Measurements from ENCODE around the gene ZNF664.

The ZNF664 gene

DNA sequence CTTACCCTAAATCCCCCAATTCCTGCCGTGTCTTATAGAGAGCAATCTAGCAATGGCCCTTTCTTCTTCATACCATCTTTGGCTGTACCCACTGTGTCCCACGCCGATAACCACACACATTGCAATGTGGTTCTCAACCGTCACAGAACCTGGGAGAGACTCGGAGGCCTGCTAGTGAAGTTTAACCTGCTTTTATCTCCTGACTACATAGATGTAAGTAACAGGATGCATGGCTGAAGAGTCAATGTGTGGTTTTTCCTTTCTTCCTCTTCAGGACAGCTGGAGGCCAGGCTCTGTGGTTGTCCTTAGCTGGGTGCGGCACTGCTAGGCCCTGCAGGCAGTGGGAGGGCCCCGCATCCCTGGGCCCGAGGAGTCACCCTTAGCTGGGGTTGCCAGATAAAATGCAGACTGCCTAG, 51.3 kb downstream of the ZNF664 start:
- Histone ChIP-seq H2AFZ (ENCODE audit: insufficient read depth, low read length, poor library complexity) (no peak overlapping the region), H2AK5ac (ENCODE audit: low read length) (no peak overlapping the region), H2BK120ac (ENCODE audit: insufficient read depth, low read length, poor library complexity) (no peak overlapping the region), H4K12ac (ENCODE audit: low read depth, low read length) (no peak overlapping the region), H3K27ac (ENCODE audit: low read depth, low read length) (no peak overlapping the region), H3K4me3 (ENCODE audit: low read depth, low read length) (no peak overlapping the region), H3K4me2 (ENCODE audit: low read length) (no peak overlapping the region), H3K79me2 (ENCODE audit: control insufficient read depth, insufficient read depth, low read length, poor library complexity) (no peaks in the 10 kb centered on the region), H2BK5ac (ENCODE audit: low read depth, low read length, poor library complexity) (no peak overlapping the region), H3K27me3 (ENCODE audit: insufficient read depth, low read length) (no peaks in the 10 kb centered on the region), H3K4me1 (ENCODE audit: control insufficient read depth in 1 of 2, insufficient read depth in 2 of 2, low read length in 2 of 2) (peaks cover 5 to 8% of the 10 kb centered on the region in 2 experiments), H3K14ac (ENCODE audit: low read length) (no peak overlapping the region), H3K9me3 (ENCODE audit: insufficient read depth, low read depth, low read length) (peaks cover 3% of the 10 kb centered on the region), H3K18ac (ENCODE audit: low read length) (no peak overlapping the region), H2BK12ac (ENCODE audit: low read length) (no peak overlapping the region), H4K91ac (ENCODE audit: low read depth, low read length) (no peak overlapping the region), H3K79me1 (ENCODE audit: low read length) (peaks cover 4% of the 10 kb centered on the region), H3K36me3 (ENCODE audit: control insufficient read depth in 1 of 2, insufficient read depth in 2 of 2, low read length in 2 of 2) (no peaks in the 10 kb centered on the region), H3K23ac (ENCODE audit: low read length) (no peak overlapping the region), H3K9ac (ENCODE audit: low read length) (no peak overlapping the region), H3K4ac (ENCODE audit: low read depth, low read length) (no peak overlapping the region), H4K8ac (ENCODE audit: low read depth, low read length) (no peak overlapping the region)
- DNase-seq = no peak
- no CpG with 5 or more reads among the region's 8 CpGs for WGBS (ENCODE audit: extremely low coverage, insufficient coverage, insufficient read length)

DNA sequence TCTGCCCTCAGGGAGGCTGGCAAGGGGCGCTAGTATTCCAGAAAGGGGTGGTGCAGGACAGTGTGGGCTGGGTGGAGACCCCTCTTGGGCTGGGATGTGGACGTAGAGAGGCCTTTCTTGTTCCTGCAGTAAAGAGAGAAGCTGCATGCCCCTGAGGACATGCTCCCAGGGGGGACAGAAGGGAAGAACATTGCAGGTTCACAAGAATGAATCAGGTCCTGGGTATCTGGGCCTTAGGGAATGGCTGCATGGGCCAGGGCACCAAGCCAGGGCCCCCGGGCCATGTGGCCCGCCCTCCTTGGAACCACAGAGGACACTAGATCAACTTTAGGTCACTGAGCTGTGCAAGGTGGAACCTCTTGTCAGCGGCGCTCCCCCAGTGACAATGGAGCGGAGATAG, 51.8 kb downstream of the ZNF664 start:
- Histone ChIP-seq H2BK5ac (ENCODE audit: low read depth, low read length, poor library complexity) (no peak overlapping the region), H3K79me1 (ENCODE audit: low read length) (peaks cover 7% of the 10 kb centered on the region), H2BK12ac (ENCODE audit: low read length) (no peak overlapping the region), H3K4me1 (ENCODE audit: control insufficient read depth in 1 of 2, insufficient read depth in 2 of 2, low read length in 2 of 2) (peaks cover 6 to 9% of the 10 kb centered on the region in 2 experiments), H3K36me3 (ENCODE audit: control insufficient read depth in 1 of 2, insufficient read depth in 2 of 2, low read length in 2 of 2) (no peaks in the 10 kb centered on the region), H3K18ac (ENCODE audit: low read length) (no peak overlapping the region), H4K8ac (ENCODE audit: low read depth, low read length) (no peak overlapping the region), H2BK120ac (ENCODE audit: insufficient read depth, low read length, poor library complexity) (no peak overlapping the region), H3K27ac (ENCODE audit: low read depth, low read length) (no peak overlapping the region), H3K14ac (ENCODE audit: low read length) (no peak overlapping the region), H2AK5ac (ENCODE audit: low read length) (no peak overlapping the region), H3K79me2 (ENCODE audit: control insufficient read depth, insufficient read depth, low read length, poor library complexity) (no peaks in the 10 kb centered on the region), H3K4me3 (ENCODE audit: low read depth, low read length) (no peak overlapping the region), H3K23ac (ENCODE audit: low read length) (no peak overlapping the region), H3K27me3 (ENCODE audit: insufficient read depth, low read length) (no peaks in the 10 kb centered on the region), H3K4me2 (ENCODE audit: low read length) (no peak overlapping the region), H3K4ac (ENCODE audit: low read depth, low read length) (no peak overlapping the region), H4K12ac (ENCODE audit: low read depth, low read length) (no peak overlapping the region), H4K91ac (ENCODE audit: low read depth, low read length) (no peak overlapping the region), H2AFZ (ENCODE audit: insufficient read depth, low read length, poor library complexity) (no peak overlapping the region), H3K9ac (ENCODE audit: low read length) (no peak overlapping the region), H3K9me3 (ENCODE audit: insufficient read depth, low read depth, low read length) (peaks cover 3% of the 10 kb centered on the region)
- no peak for DNase-seq
- WGBS (ENCODE audit: extremely low coverage, insufficient coverage, insufficient read length) = no CpG with 5 or more reads among the region's 7 CpGs

DNA sequence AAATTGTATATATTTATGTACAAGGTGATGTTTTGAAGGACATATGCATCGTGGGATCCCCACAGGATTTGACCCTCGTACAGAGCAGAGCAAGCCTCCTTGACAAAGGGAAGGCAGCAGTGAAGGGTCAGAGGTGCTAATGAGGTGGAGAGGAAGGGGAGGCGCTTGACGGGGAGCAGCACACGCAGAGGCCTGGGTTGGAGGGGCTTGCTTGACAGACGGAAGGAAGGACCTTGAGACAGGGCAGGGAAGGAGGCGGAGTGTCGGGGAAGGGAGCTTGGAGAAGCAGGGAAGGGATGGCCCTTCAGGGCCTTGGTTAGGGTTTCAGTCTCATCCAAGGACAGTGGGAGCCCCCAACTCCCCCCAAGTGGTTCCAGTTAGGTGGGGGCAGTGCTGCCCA, 52.6 kb downstream of the ZNF664 start:
- no peak overlapping the region for H2AFZ ChIP-seq (ENCODE audit: insufficient read depth, low read length, poor library complexity)
- no peak overlapping the region for H3K18ac ChIP-seq (ENCODE audit: low read length)
- H3K27ac ChIP-seq (ENCODE audit: low read depth, low read length) = no peak overlapping the region
- H3K4me1 ChIP-seq (ENCODE audit: control insufficient read depth in 1 of 2, insufficient read depth in 2 of 2, low read length in 2 of 2) = peaks cover 10 to 13% of the 10 kb centered on the region in 2 experiments
- no peak overlapping the region for H3K4ac ChIP-seq (ENCODE audit: low read depth, low read length)
- peaks cover 11% of the 10 kb centered on the region for H3K79me1 ChIP-seq (ENCODE audit: low read length)
- WGBS (ENCODE audit: extremely low coverage, insufficient coverage, insufficient read length) = no CpG with 5 or more reads among the region's 8 CpGs
- no peak overlapping the region for H3K4me2 ChIP-seq (ENCODE audit: low read length)
- H4K8ac ChIP-seq (ENCODE audit: low read depth, low read length) = no peak overlapping the region
- no peak overlapping the region for H2BK5ac ChIP-seq (ENCODE audit: low read depth, low read length, poor library complexity)
- no peak overlapping the region for H4K12ac ChIP-seq (ENCODE audit: low read depth, low read length)
- DNase-seq = no peak
- no peak overlapping the region for H2BK120ac ChIP-seq (ENCODE audit: insufficient read depth, low read length, poor library complexity)
- H3K9me3 ChIP-seq (ENCODE audit: insufficient read depth, low read depth, low read length) = peaks cover 3% of the 10 kb centered on the region
- no peak overlapping the region for H3K9ac ChIP-seq (ENCODE audit: low read length)
- no peaks in the 10 kb centered on the region for H3K27me3 ChIP-seq (ENCODE audit: insufficient read depth, low read length)
- no peaks in the 10 kb centered on the region for H3K36me3 ChIP-seq (ENCODE audit: control insufficient read depth in 1 of 2, insufficient read depth in 2 of 2, low read length in 2 of 2)
- H3K4me3 ChIP-seq (ENCODE audit: low read depth, low read length) = no peak overlapping the region
- no peak overlapping the region for H3K14ac ChIP-seq (ENCODE audit: low read length)
- H2BK12ac ChIP-seq (ENCODE audit: low read length) = no peak overlapping the region
- H2AK5ac ChIP-seq (ENCODE audit: low read length) = peak overlapping the region; percentile 9
- no peaks in the 10 kb centered on the region for H3K79me2 ChIP-seq (ENCODE audit: control insufficient read depth, insufficient read depth, low read length, poor library complexity)
- H3K23ac ChIP-seq (ENCODE audit: low read length) = no peak overlapping the region
- H4K91ac ChIP-seq (ENCODE audit: low read depth, low read length) = no peak overlapping the region

DNA sequence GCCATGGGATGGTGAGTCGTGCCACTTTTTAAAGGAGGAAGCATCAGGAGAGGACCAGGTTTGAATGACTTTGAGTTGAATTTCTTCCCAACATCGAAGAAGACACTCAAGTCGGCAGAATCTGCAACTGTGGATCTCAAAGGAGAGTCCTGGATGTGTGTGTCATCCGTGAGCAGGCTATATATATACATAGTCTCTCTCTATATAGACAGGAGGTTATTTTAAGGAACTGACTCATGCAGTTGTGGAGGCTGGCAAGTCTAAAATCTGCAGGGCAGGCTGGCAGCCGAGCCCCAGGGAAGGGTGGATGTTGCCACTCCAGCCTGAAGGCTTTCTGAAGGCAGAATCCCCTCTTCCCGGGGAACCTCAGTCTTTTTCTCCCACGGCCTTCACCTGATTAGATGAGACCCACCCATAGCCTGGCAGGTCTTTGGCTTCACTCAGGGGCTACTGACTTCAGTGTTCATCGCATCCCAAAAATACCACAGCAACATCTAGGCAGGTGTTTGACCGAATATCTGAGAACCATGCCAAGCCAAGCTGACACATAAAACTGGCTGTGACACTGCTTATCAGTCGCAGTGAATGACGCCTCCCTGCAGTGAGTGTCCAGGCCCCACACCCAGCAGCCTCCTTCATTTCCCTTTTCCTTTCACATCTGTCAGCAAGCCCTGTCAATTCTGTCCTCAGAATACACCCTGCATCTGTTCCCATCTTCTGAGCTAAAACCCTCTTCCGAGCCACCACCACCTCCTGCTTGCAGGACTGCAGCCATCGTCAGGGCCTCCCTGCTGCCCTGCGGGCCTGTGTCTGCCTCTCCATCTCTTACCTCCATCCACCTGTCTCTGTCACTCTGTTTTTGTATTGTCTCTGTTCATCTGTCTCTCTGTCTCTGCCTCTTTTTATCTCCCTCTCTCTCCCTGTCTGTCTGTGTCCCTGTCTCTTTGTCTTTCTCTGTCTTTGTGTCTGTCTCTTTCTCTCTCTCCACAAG, 54.0 kb downstream of the ZNF664 start:
- Histone ChIP-seq H3K4me1 (ENCODE audit: control insufficient read depth in 1 of 2, insufficient read depth in 2 of 2, low read length in 2 of 2) (peaks cover 13% of the 10 kb centered on the region in 2 experiments), H3K23ac (ENCODE audit: low read length) (no peak overlapping the region), H2BK120ac (ENCODE audit: insufficient read depth, low read length, poor library complexity) (peak overlapping the region; percentile 19), H3K14ac (ENCODE audit: low read length) (no peak overlapping the region), H4K12ac (ENCODE audit: low read depth, low read length) (no peak overlapping the region), H3K36me3 (ENCODE audit: control insufficient read depth in 1 of 2, insufficient read depth in 2 of 2, low read length in 2 of 2) (no peaks in the 10 kb centered on the region), H3K79me1 (ENCODE audit: low read length) (peaks cover 13% of the 10 kb centered on the region), H3K27ac (ENCODE audit: low read depth, low read length) (no peak overlapping the region), H2AFZ (ENCODE audit: insufficient read depth, low read length, poor library complexity) (no peak overlapping the region), H3K9ac (ENCODE audit: low read length) (no peak overlapping the region), H4K8ac (ENCODE audit: low read depth, low read length) (no peak overlapping the region), H3K18ac (ENCODE audit: low read length) (no peak overlapping the region), H2BK5ac (ENCODE audit: low read depth, low read length, poor library complexity) (no peak overlapping the region), H4K91ac (ENCODE audit: low read depth, low read length) (no peak overlapping the region), H3K9me3 (ENCODE audit: insufficient read depth, low read depth, low read length) (peaks cover 3% of the 10 kb centered on the region), H3K4me3 (ENCODE audit: low read depth, low read length) (no peak overlapping the region), H3K27me3 (ENCODE audit: insufficient read depth, low read length) (no peaks in the 10 kb centered on the region), H2BK12ac (ENCODE audit: low read length) (peak overlapping the region; percentile 35), H3K4ac (ENCODE audit: low read depth, low read length) (no peak overlapping the region), H3K79me2 (ENCODE audit: control insufficient read depth, insufficient read depth, low read length, poor library complexity) (no peaks in the 10 kb centered on the region), H3K4me2 (ENCODE audit: low read length) (no peak overlapping the region), H2AK5ac (ENCODE audit: low read length) (no peak overlapping the region)
- peak in 1 of 2 donors; percentile 3 for DNase-seq
- WGBS (ENCODE audit: extremely low coverage, insufficient coverage, insufficient read length) = no CpG with 5 or more reads among the region's 14 CpGs
